Spleen (tissue), 11 donors: ENCODE data around the gene UTRN. TPM values are rescaled to one million over a fixed set of nuclear protein-coding genes. Genes with fewer than 3 reads are reported as not detected.

ENCODE experiments used
- DNase-seq: peaks from one replicate; pipeline ENCODE4 v3.0.0-alpha.2; 2020
- H3K27ac ChIP-seq, 8 donors: fragments of 200-600 bp; sonication (generic) in 7 of 8; 1 replicate in 4 of 8; 2 replicates in 4 of 8; pipeline versions ENCODE4 v1.5.0 to v1.8.0; 2016 to 2021; ENCODE audit warnings: inconsistent platforms in 4 of 8, mild to moderate bottlenecking in 4 of 8, moderate library complexity in 1 of 8
- H3K27me3 ChIP-seq, 7 donors: fragments of 200-600 bp; sonication (generic) in 6 of 7; replicated peaks in 1 of 7; 1 replicate in 4 of 7; 2 replicates in 3 of 7; pipeline versions ENCODE4 v1.5.0 to v1.8.0; 2016 to 2021; ENCODE audit warnings: inconsistent platforms in 3 of 7, mild to moderate bottlenecking in 1 of 7
- H3K36me3 ChIP-seq, 6 donors: fragments of 200-600 bp; sonication (generic) in 5 of 6; 1 replicate in 4 of 6; 2 replicates in 2 of 6; pipeline versions ENCODE4 v1.5.0 to v1.8.0; 2016 to 2021; ENCODE audit warnings: inconsistent platforms in 2 of 6
- H3K4me1 ChIP-seq, 6 donors: fragments of 200-600 bp; sonication (generic) in 5 of 6; 1 replicate in 3 of 6; 2 replicates in 3 of 6; pipeline versions ENCODE4 v1.5.0 to v1.8.0; 2016 to 2021; ENCODE audit warnings: inconsistent platforms in 3 of 6
- H3K4me3 ChIP-seq, 8 donors: fragments of 200-600 bp; sonication (generic) in 7 of 8; 1 replicate in 4 of 8; 2 replicates in 4 of 8; pipeline versions ENCODE4 v1.5.0 to v1.8.0; 2016 to 2021; ENCODE audit warnings: inconsistent platforms in 4 of 8, mild to moderate bottlenecking in 4 of 8, moderate library complexity in 2 of 8
- H3K9me3 ChIP-seq, 8 donors: fragments of 200-600 bp; sonication (generic) in 7 of 8; 1 replicate in 4 of 8; 2 replicates in 4 of 8; pipeline versions ENCODE4 v1.5.0 to v1.8.0; 2016 to 2021; ENCODE audit warnings: inconsistent platforms in 4 of 8
- POLR2A ChIP-seq, 3 donors: fragments of 450-650 bp; IDR thresholded peaks; one replicate each; pipeline ENCODE4 v1.5.1; 2017; ENCODE audit warnings: antibody characterized with exemption in 3 of 3, mild to moderate bottlenecking in 1 of 3
- POLR2AphosphoS5 ChIP-seq, 3 donors: sonication (generic); formaldehyde crosslinking; IDR thresholded peaks; one replicate each; pipeline ENCODE4 v1.5.1; 2017; ENCODE audit warnings: antibody characterized with exemption in 3 of 3
- WGBS, 5 donors: extraction: QIAGEN DNeasy Blood & Tissue Kit in 3 of 5; methylation state at CpG; one replicate each; pipeline versions ENCODE4 v1.1.5 to v1.1.7; 2013 to 2018; 5-methylcytosine and 5-hydroxymethylcytosine counted together
- intact Hi-C: fragments of 100-400 bp; cut with DNase I; formaldehyde crosslinking; loops from one replicate; pipeline ENCODE4 v1.15.0; 2023; ENCODE audit warnings: low total_unique reads
- polyA plus RNA-seq, 3 donors: library from polyadenylated mRNA; stranded (reverse); fragments of 200-250 nt; gene quantifications; one replicate each; pipeline ENCODE4 v1.2.1, GENCODE V29; 2013
- total RNA-seq, 7 donors: library from RNA; depleted of rRNA in 3 of 7; stranded (reverse); fragments of >200 nt in 3 of 7; fragmentation: NEBNext Ultra II Directional in 4 of 7; extraction: Animal tissue kit (Norgen Biotek cat#: 25700) in 4 of 7; gene quantifications; one replicate each; pipeline versions ENCODE4 v1.1.0 to v1.2.1, GENCODE V29; 2016 to 2021
- TF ChIP-seq, protein P1 (sequence below), 11 experiments: fragments of 200-600 bp in 7 of 11; fragments of 450-650 bp in 4 of 11; sonication (generic) in 4 of 11; IDR thresholded peaks in 8 of 11; conservative IDR thresholded peaks in 3 of 11; 1 replicate in 7 of 11; 2 replicates in 4 of 11; pipeline versions ENCODE4 v1.4.0 to v1.8.0; 2016 to 2021; ENCODE audit warnings: antibody characterized with exemption in 11 of 11, inconsistent platforms in 4 of 11, mild to moderate bottlenecking in 1 of 11
- donor health status: healthy with polysubstance abuse.
- donor health status: DM: no; HTN: no; CAD: no; lungs with moderate emphysema.
- donor health status: DM: no; HTN: no; CAD: no.
- donor health status: Bipolar disorder and iron deficiency.
- donor health status: healthy.
- donor health status: DM: no; HTN: no; CAD: no.
- donor health status: DM: yes; HTN: yes; CAD: no.

Gene UTRN
- total and polyA plus RNA-seq, 10 donors: 15.4 to 539 (median 364) TPM

DNA sequence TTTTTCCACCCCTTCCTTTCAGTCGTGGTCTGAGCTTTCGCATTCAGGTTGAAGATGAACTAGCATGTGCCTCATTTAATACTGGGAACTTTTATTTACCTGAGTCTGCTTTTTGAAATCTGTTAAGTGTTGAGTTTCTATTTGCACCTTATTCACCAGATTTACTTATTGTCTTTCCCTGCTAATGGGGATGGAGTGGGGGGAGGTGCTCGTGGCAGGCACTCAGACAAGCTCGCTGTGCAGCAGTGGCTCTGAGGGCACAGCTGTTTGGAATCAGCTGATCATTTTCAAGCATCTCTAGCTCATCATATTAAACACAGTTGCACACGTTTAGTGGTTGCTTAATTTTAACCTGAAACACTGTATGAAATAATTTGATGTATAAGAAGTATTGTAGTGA is 35.6 kb downstream of the UTRN start:
- DNase-seq: no peak
- H3K27me3 ChIP-seq: no peaks in the 10 kb centered on the region
- H3K4me3 ChIP-seq: no peak overlapping the region
- intact Hi-C loops: no loop called here
- peaks cover 0 to 67% (median 20%) of the 10 kb centered on the region in 6 donors for H3K4me1 ChIP-seq
- 57 to 66% (median 64%) methylated on average over 5 of the region's 5 CpGs for WGBS, 5 donors
- no peaks in the 10 kb centered on the region for H3K9me3 ChIP-seq
- TF ChIP-seq POLR2AphosphoS5 (IDR thresholded peaks at IDR 0.05) (no peak), POLR2A (IDR thresholded peaks at IDR 0.05) (no peak)
- TF ChIP-seq, protein P1, sequence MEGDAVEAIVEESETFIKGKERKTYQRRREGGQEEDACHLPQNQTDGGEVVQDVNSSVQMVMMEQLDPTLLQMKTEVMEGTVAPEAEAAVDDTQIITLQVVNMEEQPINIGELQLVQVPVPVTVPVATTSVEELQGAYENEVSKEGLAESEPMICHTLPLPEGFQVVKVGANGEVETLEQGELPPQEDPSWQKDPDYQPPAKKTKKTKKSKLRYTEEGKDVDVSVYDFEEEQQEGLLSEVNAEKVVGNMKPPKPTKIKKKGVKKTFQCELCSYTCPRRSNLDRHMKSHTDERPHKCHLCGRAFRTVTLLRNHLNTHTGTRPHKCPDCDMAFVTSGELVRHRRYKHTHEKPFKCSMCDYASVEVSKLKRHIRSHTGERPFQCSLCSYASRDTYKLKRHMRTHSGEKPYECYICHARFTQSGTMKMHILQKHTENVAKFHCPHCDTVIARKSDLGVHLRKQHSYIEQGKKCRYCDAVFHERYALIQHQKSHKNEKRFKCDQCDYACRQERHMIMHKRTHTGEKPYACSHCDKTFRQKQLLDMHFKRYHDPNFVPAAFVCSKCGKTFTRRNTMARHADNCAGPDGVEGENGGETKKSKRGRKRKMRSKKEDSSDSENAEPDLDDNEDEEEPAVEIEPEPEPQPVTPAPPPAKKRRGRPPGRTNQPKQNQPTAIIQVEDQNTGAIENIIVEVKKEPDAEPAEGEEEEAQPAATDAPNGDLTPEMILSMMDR (IDR thresholded peaks at IDR 0.05 in 8 of 11, conservative IDR thresholded peaks at IDR 0.05 in 3 of 11): no peak
- no peaks in the 10 kb centered on the region for H3K36me3 ChIP-seq
- no peak overlapping the region for H3K27ac ChIP-seq

DNA sequence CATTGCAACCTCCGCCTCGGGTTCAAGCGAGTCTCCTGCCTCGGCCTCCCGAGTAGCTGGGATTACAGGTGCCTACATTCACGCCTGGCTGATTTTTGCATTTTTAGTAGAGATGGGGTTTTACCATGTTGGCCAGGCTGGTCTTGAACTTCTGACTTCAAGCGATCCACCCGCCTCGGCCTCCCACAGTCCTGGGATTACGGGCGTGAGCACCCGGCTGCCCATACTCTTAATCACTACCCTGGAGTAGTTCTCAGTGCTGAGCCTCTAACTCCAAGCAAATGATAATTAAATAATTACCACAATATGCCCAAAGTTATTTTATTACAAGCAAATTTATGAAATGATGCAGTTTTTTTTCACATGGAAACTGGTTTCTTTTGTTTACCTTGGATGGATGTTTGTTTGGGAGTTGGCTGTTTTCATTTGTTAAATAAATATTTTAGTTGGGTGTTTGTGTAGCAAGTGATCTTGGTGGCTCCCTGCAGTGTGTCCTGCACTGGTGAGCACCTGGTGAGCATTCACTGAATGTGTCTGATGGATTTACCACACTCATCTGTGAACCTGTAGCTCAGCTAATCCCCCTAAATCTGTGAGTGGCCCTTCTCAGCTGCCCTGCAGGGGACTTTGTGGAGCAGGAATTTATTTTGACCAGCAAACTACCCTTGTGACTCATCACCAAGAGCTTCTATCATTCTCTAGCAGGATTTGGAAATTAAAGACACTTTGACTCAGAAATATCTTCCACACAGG is 36.9 kb downstream of the UTRN start:
- H3K4me3 ChIP-seq: no peak overlapping the region
- no peak overlapping the region for H3K27ac ChIP-seq
- H3K36me3 ChIP-seq: no peaks in the 10 kb centered on the region
- DNase-seq: no peak
- TF ChIP-seq POLR2A (IDR thresholded peaks at IDR 0.05) (no peak), POLR2AphosphoS5 (IDR thresholded peaks at IDR 0.05) (no peak)
- TF ChIP-seq, protein P1 (IDR thresholded peaks at IDR 0.05 in 8 of 11, conservative IDR thresholded peaks at IDR 0.05 in 3 of 11): no peak
- H3K4me1 ChIP-seq: peaks cover 0 to 67% (median 20%) of the 10 kb centered on the region in 6 donors
- no peaks in the 10 kb centered on the region for H3K9me3 ChIP-seq
- H3K27me3 ChIP-seq: no peaks in the 10 kb centered on the region
- WGBS, 5 donors: 94 to 99% (median 95%) methylated on average over 12 of the region's 12 CpGs
- intact Hi-C loops: no loop called here

DNA sequence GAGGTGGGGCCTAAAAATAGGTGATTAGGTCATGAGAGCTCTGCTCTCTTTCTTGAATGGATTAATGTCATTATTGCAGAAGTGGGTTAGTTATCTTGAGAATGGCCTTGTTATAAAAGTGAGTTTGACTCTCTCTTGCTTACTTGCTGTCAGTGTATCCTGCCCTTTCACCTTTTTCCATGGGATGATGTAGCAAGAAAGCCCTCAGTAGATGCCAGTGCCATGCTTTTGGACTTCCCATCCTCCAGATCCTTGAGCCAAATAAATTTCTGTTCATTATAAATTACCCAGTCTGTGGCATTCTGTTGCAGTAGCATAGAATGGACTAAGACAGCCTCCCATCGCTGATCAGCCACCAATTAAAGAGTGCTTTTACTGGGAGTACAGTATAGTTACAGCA is 40.1 kb downstream of the UTRN start:
- no peak for DNase-seq
- TF ChIP-seq, protein P1 (IDR thresholded peaks at IDR 0.05 in 8 of 11, conservative IDR thresholded peaks at IDR 0.05 in 3 of 11): no peak
- TF ChIP-seq POLR2A (IDR thresholded peaks at IDR 0.05) (no peak), POLR2AphosphoS5 (IDR thresholded peaks at IDR 0.05) (no peak)
- no peaks in the 10 kb centered on the region for H3K27me3 ChIP-seq
- no peaks in the 10 kb centered on the region for H3K36me3 ChIP-seq
- intact Hi-C loops: no loop called here
- WGBS, 5 donors: 88 to 100% (median 100%) methylated on average over 1 of the region's 1 CpG
- no peak overlapping the region for H3K27ac ChIP-seq
- peaks cover 0 to 62% (median 29%) of the 10 kb centered on the region in 6 donors for H3K4me1 ChIP-seq
- H3K9me3 ChIP-seq: no peaks in the 10 kb centered on the region
- no peak overlapping the region for H3K4me3 ChIP-seq

DNA sequence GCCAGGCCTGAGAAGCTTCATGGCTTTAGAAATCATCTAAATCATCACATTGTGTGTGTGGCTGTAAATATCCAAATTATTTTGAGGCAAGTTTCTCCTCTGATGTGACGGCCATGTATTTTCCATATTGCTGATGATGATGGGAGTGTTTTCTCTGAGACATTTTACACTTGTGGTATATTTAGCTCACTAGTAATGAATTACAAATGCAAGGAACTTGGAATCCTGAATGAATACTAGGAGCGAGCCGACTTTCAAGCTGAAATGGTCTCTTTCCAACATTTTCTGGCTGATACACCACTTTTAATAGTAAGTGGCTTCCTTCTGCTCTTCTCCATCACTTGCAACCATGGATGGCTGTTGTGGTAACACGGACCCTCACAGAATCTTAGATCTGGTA is 41.3 kb downstream of the UTRN start:
- Histone ChIP-seq H3K27me3 (no peaks in the 10 kb centered on the region), H3K4me1 (peaks cover 0 to 63% (median 27%) of the 10 kb centered on the region in 6 donors), H3K27ac (peak overlapping the region in 7 of 8 donors; percentile 18 to 66 (median 60)), H3K4me3 (no peak overlapping the region), H3K36me3 (no peaks in the 10 kb centered on the region), H3K9me3 (no peaks in the 10 kb centered on the region)
- DNase-seq: no peak
- intact Hi-C loops: no loop called here
- TF ChIP-seq POLR2AphosphoS5 (IDR thresholded peaks at IDR 0.05): no peak
- TF ChIP-seq, protein P1 (IDR thresholded peaks at IDR 0.05 in 8 of 11, conservative IDR thresholded peaks at IDR 0.05 in 3 of 11): no peak
- WGBS, 5 donors: 90 to 97% (median 93%) methylated on average over 4 of the region's 4 CpGs
